OCI-LY3 (cell line): ENCODE data around the gene PTPRJ.

Experiments
- CTCF ChIP-seq: fragments of 200-600, 300-600 bp; sonication (generic); IDR thresholded peaks from 2 replicates; pipeline ENCODE4 v1.5.1; 2014; ENCODE audit warnings: antibody characterized with exemption, low read length, low read depth
- EZH2phosphoT487 ChIP-seq: fragments of 200-600 bp; shearing (Covaris generic); IDR thresholded peaks from 2 replicates; pipeline ENCODE4 v1.6.1; 2018; ENCODE audit warnings: antibody characterized with exemption, mixed run types, low read depth

GRCh38 chr11:48110509-48110766 lies 130.1 kb downstream of the PTPRJ start:
- TF ChIP-seq CTCF = no peak
- no peak for TF ChIP-seq EZH2phosphoT487
